ENCODE results near the gene MUC3A.

DNA sequence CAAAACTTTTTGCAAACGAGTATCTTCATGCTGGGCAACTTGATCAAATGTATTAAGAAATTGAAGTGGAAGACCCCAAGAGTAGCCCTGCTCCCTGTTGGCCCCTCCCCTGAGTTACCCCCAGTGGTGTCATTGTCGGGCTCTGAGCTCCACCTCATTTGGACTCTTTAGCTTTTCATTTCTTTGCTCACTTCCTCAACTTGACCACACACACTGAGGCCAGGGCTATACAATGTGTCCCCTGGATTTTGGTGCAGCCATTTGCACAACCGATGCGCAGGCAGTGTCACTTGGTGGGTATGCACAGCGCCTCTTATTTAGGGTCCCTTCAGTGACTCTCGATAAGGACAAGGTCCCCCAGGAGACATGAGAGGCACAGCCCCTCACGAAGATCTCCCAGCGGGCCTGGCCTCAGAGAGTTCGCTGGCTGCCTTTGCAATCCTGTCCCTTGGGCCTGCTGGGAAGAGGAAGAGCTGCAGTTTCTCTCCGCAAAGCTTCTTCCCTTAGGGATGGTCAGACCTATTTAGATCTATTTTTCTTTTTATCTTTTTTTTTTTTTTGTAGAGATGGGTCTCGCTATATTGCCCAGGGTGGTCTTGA is 2.5 kb upstream of the MUC3A start:
- TF ChIP-seq POLR2A (IDR thresholded peaks at IDR 0.05) (no peak), EP300 (IDR thresholded peaks at IDR 0.05) (no peak)
